Sigmoid colon (tissue), 7 donors: ENCODE results near the gene OR7G3. TPM values are rescaled to one million over a fixed set of nuclear protein-coding genes. Genes with fewer than 3 reads are reported as not detected.

ENCODE experiments used
- DNase-seq: peaks from one replicate; pipeline ENCODE4 v3.0.0-alpha.2; 2019
- H3K27ac ChIP-seq, 4 donors: fragments of 200-600 bp; sonication (generic); one replicate each; pipeline ENCODE4 v1.5.1; 2016 to 2019; ENCODE audit warnings: mild to moderate bottlenecking in 1 of 4
- H3K27me3 ChIP-seq, 3 donors: fragments of 200-600 bp; sonication (generic); one replicate each; pipeline ENCODE4 v1.5.1; 2019; ENCODE audit warnings: mild to moderate bottlenecking in 1 of 3
- H3K36me3 ChIP-seq, 4 donors: fragments of 200-600 bp; sonication (generic); one replicate each; pipeline ENCODE4 v1.5.1; 2016 to 2019
- H3K4me1 ChIP-seq, 4 donors: fragments of 200-600 bp; sonication (generic); one replicate each; pipeline ENCODE4 v1.5.1; 2017 to 2019
- H3K4me3 ChIP-seq, 4 donors: fragments of 200-600 bp; sonication (generic); one replicate each; pipeline ENCODE4 v1.5.1; 2017 to 2019; ENCODE audit warnings: mild to moderate bottlenecking in 2 of 4, moderate library complexity in 1 of 4
- H3K9me3 ChIP-seq, 4 donors: fragments of 200-600 bp in 3 of 4; sonication (generic) in 3 of 4; one replicate each; pipeline versions ENCODE4 v1.5.1 to v1.6.1; 2013 to 2019
- CTCF ChIP-seq, 4 experiments: fragments of 450-650 bp in 3 of 4; fragments of 200-600 bp in 1 of 4; IDR thresholded peaks; one replicate each; pipeline ENCODE4 v1.5.1; 2016 to 2019; ENCODE audit warnings: antibody characterized with exemption in 4 of 4, mild to moderate bottlenecking in 3 of 4, moderate library complexity in 2 of 4
- EP300 ChIP-seq, 4 donors: sonication (generic); formaldehyde crosslinking; IDR thresholded peaks; one replicate each; pipeline ENCODE4 v1.6.1; 2017; ENCODE audit warnings: antibody characterized with exemption in 4 of 4
- POLR2A ChIP-seq, 2 donors: fragments of 450-650 bp; IDR thresholded peaks; one replicate each; pipeline ENCODE4 v1.6.1; 2016; ENCODE audit warnings: antibody characterized with exemption in 2 of 2, mild to moderate bottlenecking in 2 of 2, moderate library complexity in 2 of 2
- POLR2AphosphoS5 ChIP-seq, 4 donors: sonication (generic); formaldehyde crosslinking; IDR thresholded peaks; one replicate each; pipeline ENCODE4 v1.6.1; 2017; ENCODE audit warnings: antibody characterized with exemption in 4 of 4
- WGBS, 2 donors: extraction: QIAGEN DNeasy Blood & Tissue Kit; methylation state at CpG; one replicate each; pipeline ENCODE4 v1.1.7; 2013; 5-methylcytosine and 5-hydroxymethylcytosine counted together
- intact Hi-C: fragments of 100-400 bp; cut with DNase I; formaldehyde crosslinking; loops from one replicate; pipeline ENCODE4 v1.15.1; 2023
- polyA plus RNA-seq, 3 donors: library from polyadenylated mRNA; stranded (reverse); fragments of 200-250 nt; gene quantifications; one replicate each; pipeline ENCODE4 v1.2.3, GENCODE V29; 2013
- total RNA-seq, 4 donors: library from RNA; depleted of rRNA; stranded (reverse); fragments of >200 nt; gene quantifications; one replicate each; pipeline ENCODE4 v1.1.0, GENCODE V29; 2016
- donor health status: healthy with polysubstance abuse.
- donor health status: Bipolar disorder and iron deficiency.
- donor health status: healthy.

The OR7G3 gene
- total and polyA plus RNA-seq, 7 donors = not detected

GRCh38 chr19:9165261-9165660 is 38.5 kb upstream of the OR7G3 start:
- DNase-seq = no peak
- Histone ChIP-seq H3K27ac (no peak overlapping the region), H3K9me3 (peaks cover 0 to 13% (median 0%) of the 10 kb centered on the region in 4 donors), H3K36me3 (peaks cover 22 to 65% (median 35%) of the 10 kb centered on the region in 4 donors), H3K4me1 (no peaks in the 10 kb centered on the region), H3K4me3 (no peak overlapping the region), H3K27me3 (no peaks in the 10 kb centered on the region)
- no peak for TF ChIP-seq CTCF (IDR thresholded peaks at IDR 0.05)
- no peak for TF ChIP-seq EP300 (IDR thresholded peaks at IDR 0.05)
- intact Hi-C loops = no loop called here
- WGBS, 2 donors = 93 to 96% methylated on average over 3 of the region's 3 CpGs

DNA sequence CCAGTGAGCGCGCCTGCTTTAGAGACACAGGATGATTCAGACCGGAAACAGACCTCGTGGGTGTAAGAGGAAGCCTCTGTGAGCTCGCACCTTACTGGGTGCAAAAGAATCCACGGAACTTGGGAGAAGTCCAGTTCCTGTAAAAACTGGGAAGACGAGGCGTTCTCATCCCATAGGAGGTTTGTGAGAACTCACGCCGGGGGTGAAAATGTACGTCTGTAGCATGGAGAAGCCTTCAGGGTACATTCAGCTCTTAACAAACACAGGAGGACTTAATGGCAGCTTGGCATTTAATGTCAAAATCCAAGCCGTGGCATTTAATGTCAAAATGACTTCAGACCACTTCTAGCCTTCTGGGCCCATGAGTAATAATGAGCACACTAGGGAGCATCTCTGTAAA is 34.7 kb upstream of the OR7G3 start:
- H3K9me3 ChIP-seq = peaks cover 0 to 16% (median 0%) of the 10 kb centered on the region in 4 donors
- no peak for TF ChIP-seq POLR2AphosphoS5 (IDR thresholded peaks at IDR 0.05)

DNA sequence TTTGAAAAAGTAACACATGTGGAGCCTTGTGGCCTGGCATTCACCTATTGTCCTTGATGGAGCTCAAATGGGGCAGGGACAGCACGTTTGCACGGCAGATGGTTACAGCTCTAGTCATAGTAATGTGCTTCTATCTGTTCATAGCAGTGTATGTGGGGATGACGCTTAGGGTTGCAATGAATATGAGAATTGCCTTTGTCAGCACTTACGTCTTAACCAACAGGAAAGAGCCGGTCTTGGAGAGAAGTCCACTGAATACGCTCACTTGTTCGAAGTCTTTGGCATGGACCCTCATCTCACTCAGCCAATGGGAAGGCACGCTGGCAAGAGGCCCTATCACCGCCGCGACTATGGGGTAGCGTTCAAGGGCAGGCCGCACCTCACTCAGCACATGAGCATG is 33.1 kb upstream of the OR7G3 start:
- peaks cover 55 to 99% (median 73%) of the 10 kb centered on the region in 4 donors for H3K36me3 ChIP-seq

More for the DNA sequence above, 34.7 kb upstream of the OR7G3 start:
- no peaks in the 10 kb centered on the region for H3K4me1 ChIP-seq
- H3K27ac ChIP-seq = no peak overlapping the region
- H3K27me3 ChIP-seq = no peaks in the 10 kb centered on the region
- peaks cover 54 to 97% (median 68%) of the 10 kb centered on the region in 4 donors for H3K36me3 ChIP-seq
- WGBS, 2 donors = 98% methylated on average over 12 of the region's 12 CpGs
- no peak overlapping the region for H3K4me3 ChIP-seq
- intact Hi-C loops = no loop called here
- DNase-seq = no peak

GRCh38 chr19:9156304-9156703 is 29.6 kb upstream of the OR7G3 start:
- 72 to 79% methylated on average over 1 of the region's 1 CpG for WGBS, 2 donors
- H3K4me1 ChIP-seq = no peaks in the 10 kb centered on the region

More for the DNA sequence above, 33.1 kb upstream of the OR7G3 start:
- WGBS, 2 donors = 98% methylated on average over 13 of the region's 13 CpGs
- DNase-seq = no peak
- no peak overlapping the region for H3K27ac ChIP-seq
- H3K9me3 ChIP-seq = peaks cover 0 to 16% (median 10%) of the 10 kb centered on the region in 4 donors
- TF ChIP-seq POLR2A (IDR thresholded peaks at IDR 0.05) = no peak
- no peak for TF ChIP-seq POLR2AphosphoS5 (IDR thresholded peaks at IDR 0.05)
- TF ChIP-seq CTCF (IDR thresholded peaks at IDR 0.05) = no peak
- TF ChIP-seq EP300 (IDR thresholded peaks at IDR 0.05) = no peak
- no peaks in the 10 kb centered on the region for H3K4me1 ChIP-seq
- H3K27me3 ChIP-seq = no peaks in the 10 kb centered on the region
- no peak overlapping the region for H3K4me3 ChIP-seq
- intact Hi-C loops = no loop called here

GRCh38 chr19:9155591-9155990 is 28.8 kb upstream of the OR7G3 start:
- Histone ChIP-seq H3K4me3 (no peak overlapping the region), H3K27ac (no peak overlapping the region), H3K9me3 (peaks cover 0 to 10% (median 10%) of the 10 kb centered on the region in 4 donors), H3K27me3 (no peaks in the 10 kb centered on the region), H3K4me1 (no peaks in the 10 kb centered on the region), H3K36me3 (peaks cover 34 to 62% (median 50%) of the 10 kb centered on the region in 4 donors)
- intact Hi-C loops = no loop called here
- WGBS, 2 donors = 96 to 97% methylated on average over 4 of the region's 4 CpGs
- TF ChIP-seq CTCF (IDR thresholded peaks at IDR 0.05) (no peak), POLR2AphosphoS5 (IDR thresholded peaks at IDR 0.05) (no peak), POLR2A (IDR thresholded peaks at IDR 0.05) (no peak), EP300 (IDR thresholded peaks at IDR 0.05) (no peak)
- no peak for DNase-seq

More at GRCh38 chr19:9156304-9156703, 29.6 kb upstream of the OR7G3 start:
- no peaks in the 10 kb centered on the region for H3K27me3 ChIP-seq
- intact Hi-C loops = no loop called here
- H3K27ac ChIP-seq = no peak overlapping the region
- H3K36me3 ChIP-seq = peaks cover 41 to 69% (median 57%) of the 10 kb centered on the region in 4 donors
- H3K9me3 ChIP-seq = peaks cover 0 to 13% (median 10%) of the 10 kb centered on the region in 4 donors
- DNase-seq = no peak
- TF ChIP-seq EP300 (IDR thresholded peaks at IDR 0.05) = no peak
- no peak for TF ChIP-seq POLR2A (IDR thresholded peaks at IDR 0.05)
- TF ChIP-seq CTCF (IDR thresholded peaks at IDR 0.05) = no peak
- TF ChIP-seq POLR2AphosphoS5 (IDR thresholded peaks at IDR 0.05) = no peak
- no peak overlapping the region for H3K4me3 ChIP-seq
